Activated naive CD8-positive, alpha-beta T cell treated with anti-CD3 and anti-CD28 coated beads for 36 hours (primary cell): ENCODE results near the gene PCDHB2. TPM values are rescaled to one million over a fixed set of nuclear protein-coding genes. Genes with fewer than 3 reads are reported as not detected.
"Not testable (repeated sequence)": the region's sequence is repeated elsewhere in the genome, so short reads cannot be mapped to it uniquely, and the experiment has no call there.

ENCODE experiments used
- DNase-seq: peaks from one replicate; pipeline ENCODE4 v3.0.0; 2021
- H3K27ac Mint-ChIP-seq: one replicate; pipeline ENCODE4 v1.8.0; 2022; ENCODE audit warnings: mild to moderate bottlenecking, moderate library complexity, mixed read lengths
- H3K27me3 Mint-ChIP-seq: one replicate; pipeline ENCODE4 v1.8.0; 2022; ENCODE audit warnings: mild to moderate bottlenecking, mixed read lengths
- H3K36me3 Mint-ChIP-seq: one replicate; pipeline ENCODE4 v1.8.0; 2021; ENCODE audit warnings: mild to moderate bottlenecking, mixed read lengths
- H3K4me1 Mint-ChIP-seq: one replicate; pipeline ENCODE4 v1.8.0; 2021; ENCODE audit warnings: mixed read lengths
- H3K4me3 Mint-ChIP-seq: one replicate; pipeline ENCODE4 v1.8.0; 2022; ENCODE audit warnings: mild to moderate bottlenecking, moderate library complexity, mixed read lengths
- H3K9me3 Mint-ChIP-seq: one replicate; pipeline ENCODE4 v1.8.0; 2022; ENCODE audit warnings: mixed read lengths
- total RNA-seq, 2 experiments: library from RNA; stranded (reverse); gene quantifications; one replicate each; pipeline ENCODE4 v1.2.3, GENCODE V29; 2021

PCDHB2 gene
- total RNA-seq: not detected

- DNase-seq: no peak
- no peak within 1 kb of the TSS for H3K27ac Mint-ChIP-seq
- H3K9me3 Mint-ChIP-seq: peaks cover 29% of the 10 kb centered on the region
- no peak within 1 kb of the TSS for H3K4me3 Mint-ChIP-seq
- peaks cover 7% of the 10 kb centered on the region for H3K36me3 Mint-ChIP-seq
- peaks cover 54% of the 10 kb centered on the region for H3K27me3 Mint-ChIP-seq
- no peaks in the 10 kb centered on the region for H3K4me1 Mint-ChIP-seq
Observed at GRCh38 chr5:141094481-141095262, at the start of gene PCDHB2. TSS of gene PCDHB2 (plus strand) at chr5:141094615. CDS start at chr5:141094791, 176 bp downstream.

- peak within 1 kb of the TSS; percentile 56 for H3K4me3 Mint-ChIP-seq
Observed at GRCh38 chr5:141050622-141051520, 43.5 kb upstream of the PCDHB2 start, which contains the start of gene PCDHB1. TSS of gene PCDHB1 (plus strand) at chr5:141051374. CDS start at chr5:141051471, 97 bp downstream.

GRCh38 chr5:141051521-141051866 is 42.9 kb upstream of the PCDHB2 start:
- H3K4me1 Mint-ChIP-seq: peaks cover 4% of the 10 kb centered on the region
- peak overlapping the region; percentile 56 for H3K4me3 Mint-ChIP-seq
- no peak for DNase-seq
- no peak overlapping the region for H3K27ac Mint-ChIP-seq
- peaks cover 9% of the 10 kb centered on the region for H3K9me3 Mint-ChIP-seq
- H3K27me3 Mint-ChIP-seq: peaks cover 55% of the 10 kb centered on the region
- H3K36me3 Mint-ChIP-seq: no peaks in the 10 kb centered on the region

More at GRCh38 chr5:141050622-141051520, 43.5 kb upstream of the PCDHB2 start, which contains the start of gene PCDHB1:
- DNase-seq: no peak
- peaks cover 4% of the 10 kb centered on the region for H3K4me1 Mint-ChIP-seq
- H3K27ac Mint-ChIP-seq: no peak within 1 kb of the TSS
- peaks cover 9% of the 10 kb centered on the region for H3K9me3 Mint-ChIP-seq
- peaks cover 55% of the 10 kb centered on the region for H3K27me3 Mint-ChIP-seq
- no peaks in the 10 kb centered on the region for H3K36me3 Mint-ChIP-seq

GRCh38 chr5:141077826-141078225 is 16.6 kb upstream of the PCDHB2 start:
- peaks cover 7% of the 10 kb centered on the region for H3K9me3 Mint-ChIP-seq
- no peaks in the 10 kb centered on the region for H3K4me1 Mint-ChIP-seq
- no peaks in the 10 kb centered on the region for H3K36me3 Mint-ChIP-seq
- no peak for DNase-seq
- H3K4me3 Mint-ChIP-seq: no peak overlapping the region
- H3K27ac Mint-ChIP-seq: no peak overlapping the region
- peaks cover 49% of the 10 kb centered on the region for H3K27me3 Mint-ChIP-seq

- H3K9me3 Mint-ChIP-seq: peaks cover 7% of the 10 kb centered on the region
- H3K36me3 Mint-ChIP-seq: peaks cover 2% of the 10 kb centered on the region
- peaks cover 51% of the 10 kb centered on the region for H3K27me3 Mint-ChIP-seq
- H3K4me1 Mint-ChIP-seq: no peaks in the 10 kb centered on the region
- no peak overlapping the region for H3K4me3 Mint-ChIP-seq
- no peak for DNase-seq
- no peak overlapping the region for H3K27ac Mint-ChIP-seq
Observed at GRCh38 chr5:141082228-141082627, 12.2 kb upstream of the PCDHB2 start.

- Mint-ChIP-seq H3K27ac (no peak overlapping the region), H3K9me3 (peaks cover 8% of the 10 kb centered on the region)
Observed at GRCh38 chr5:141084487-141084989, 9.9 kb upstream of the PCDHB2 start.

GRCh38 chr5:141095263-141095641 is 837 bp downstream of the PCDHB2 start:
- no peaks in the 10 kb centered on the region for H3K4me1 Mint-ChIP-seq
- DNase-seq: no peak
- peaks cover 60% of the 10 kb centered on the region for H3K27me3 Mint-ChIP-seq
- no peak overlapping the region for H3K27ac Mint-ChIP-seq
- H3K4me3 Mint-ChIP-seq: no peak overlapping the region
- H3K36me3 Mint-ChIP-seq: peaks cover 10% of the 10 kb centered on the region
- H3K9me3 Mint-ChIP-seq: peaks cover 33% of the 10 kb centered on the region

More at GRCh38 chr5:141084487-141084989, 9.9 kb upstream of the PCDHB2 start:
- Mint-ChIP-seq H3K27me3 (peaks cover 41% of the 10 kb centered on the region), H3K4me1 (no peaks in the 10 kb centered on the region), H3K36me3 (peaks cover 2% of the 10 kb centered on the region), H3K4me3 (peak overlapping the region; percentile 84)
- DNase-seq: peak; percentile 36

GRCh38 chr5:141096181-141096580 is 1.8 kb downstream of the PCDHB2 start:
- H3K4me3 Mint-ChIP-seq, H3K27ac Mint-ChIP-seq, H3K4me1 Mint-ChIP-seq, DNase-seq: not testable (repeated sequence)
- Mint-ChIP-seq H3K36me3 (peaks cover 17% of the 10 kb centered on the region), H3K27me3 (peaks cover 69% of the 10 kb centered on the region), H3K9me3 (peaks cover 41% of the 10 kb centered on the region)

- not testable (repeated sequence) for H3K4me3 Mint-ChIP-seq, DNase-seq, H3K4me1 Mint-ChIP-seq, H3K27ac Mint-ChIP-seq
- H3K36me3 Mint-ChIP-seq: peaks cover 17% of the 10 kb centered on the region
- peaks cover 45% of the 10 kb centered on the region for H3K9me3 Mint-ChIP-seq
- peaks cover 73% of the 10 kb centered on the region for H3K27me3 Mint-ChIP-seq
Observed at GRCh38 chr5:141096586-141096985, 2.2 kb downstream of the PCDHB2 start.

- no peak within 1 kb of the TSS for H3K4me3 Mint-ChIP-seq
- H3K9me3 Mint-ChIP-seq: peaks cover 31% of the 10 kb centered on the region
- H3K27ac Mint-ChIP-seq: no peak within 1 kb of the TSS
- H3K4me1 Mint-ChIP-seq: no peaks in the 10 kb centered on the region
- peak; percentile 28 for DNase-seq
- H3K36me3 Mint-ChIP-seq: peaks cover 13% of the 10 kb centered on the region
- H3K27me3 Mint-ChIP-seq: peaks cover 63% of the 10 kb centered on the region
Observed at GRCh38 chr5:141100243-141100805, 5.9 kb downstream of the PCDHB2 start, which contains the start of gene PCDHB3. TSS of gene PCDHB3 (plus strand) at chr5:141100473. CDS start at chr5:141100650, 177 bp downstream.

- Mint-ChIP-seq H3K9me3 (peaks cover 24% of the 10 kb centered on the region), H3K36me3 (peaks cover 11% of the 10 kb centered on the region), H3K27ac (no peak overlapping the region), H3K4me1 (no peaks in the 10 kb centered on the region), H3K27me3 (peaks cover 57% of the 10 kb centered on the region), H3K4me3 (no peak overlapping the region)
- no peak for DNase-seq
Observed at GRCh38 chr5:141101059-141101458, 6.6 kb downstream of the PCDHB2 start.

- not testable (repeated sequence) for H3K4me1 Mint-ChIP-seq, H3K4me3 Mint-ChIP-seq, DNase-seq, H3K27ac Mint-ChIP-seq
- H3K36me3 Mint-ChIP-seq: peaks cover 11% of the 10 kb centered on the region
- peaks cover 24% of the 10 kb centered on the region for H3K9me3 Mint-ChIP-seq
- peaks cover 55% of the 10 kb centered on the region for H3K27me3 Mint-ChIP-seq
Observed at GRCh38 chr5:141102070-141102469, 7.7 kb downstream of the PCDHB2 start.

- not testable (repeated sequence) for H3K27ac Mint-ChIP-seq, DNase-seq
Observed at GRCh38 chr5:141102471-141102870, 8.1 kb downstream of the PCDHB2 start.

GRCh38 chr5:141105350-141105749 is 10.9 kb downstream of the PCDHB2 start:
- peaks cover 9% of the 10 kb centered on the region for H3K36me3 Mint-ChIP-seq
- H3K4me3 Mint-ChIP-seq: no peak overlapping the region
- peaks cover 34% of the 10 kb centered on the region for H3K27me3 Mint-ChIP-seq
- H3K4me1 Mint-ChIP-seq: no peaks in the 10 kb centered on the region
- no peak overlapping the region for H3K27ac Mint-ChIP-seq
- H3K9me3 Mint-ChIP-seq: peaks cover 19% of the 10 kb centered on the region
- DNase-seq: no peak

More at GRCh38 chr5:141102471-141102870, 8.1 kb downstream of the PCDHB2 start:
- H3K9me3 Mint-ChIP-seq: peaks cover 24% of the 10 kb centered on the region
- H3K27me3 Mint-ChIP-seq: peaks cover 52% of the 10 kb centered on the region
- peaks cover 11% of the 10 kb centered on the region for H3K36me3 Mint-ChIP-seq
- not testable (repeated sequence) for H3K4me1 Mint-ChIP-seq, H3K4me3 Mint-ChIP-seq
